Measurements from ENCODE around the gene GNPTAB. TPM values are rescaled to one million over a fixed set of nuclear protein-coding genes. Genes with fewer than 3 reads are reported as not detected.

Gene GNPTAB
- total RNA-seq, 2 experiments from 2014 or later: 38.9 to 66.5 TPM

DNA sequence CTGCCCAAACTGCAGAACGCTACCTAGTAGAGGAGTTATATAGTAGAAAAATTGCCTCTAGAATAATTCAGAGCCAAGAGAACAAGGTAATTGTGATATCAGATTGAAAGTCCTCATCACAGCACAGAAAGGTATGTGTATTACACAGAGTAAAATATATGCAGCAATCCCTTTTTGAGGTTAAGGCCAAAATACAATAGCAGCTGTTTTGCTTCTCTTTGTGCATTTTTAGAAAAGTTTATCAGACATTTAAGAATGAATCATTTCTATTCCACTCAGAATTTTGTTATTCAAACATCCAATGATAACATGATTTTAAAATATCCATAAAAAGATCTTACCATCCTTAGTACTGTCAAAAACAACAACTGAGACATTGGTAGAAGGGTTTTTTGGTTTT is 45.1 kb downstream of the GNPTAB start:
- CTCF ChIA-PET (ENCODE audit: unreplicated experiment): no interaction called here
- Histone ChIP-seq H4K20me1 (ENCODE audit: insufficient read depth, low read length) (no peaks in the 10 kb centered on the region), H3K4me1 (ENCODE audit: insufficient read depth, low read length, poor library complexity, severe bottlenecking) (peaks cover 6% of the 10 kb centered on the region), H3K9me2 (ENCODE audit: insufficient read depth, low read length) (no peaks in the 10 kb centered on the region), H3K4me2 (ENCODE audit: low read length) (no peak overlapping the region), H3K9me3 (ENCODE audit: low read length) (no peaks in the 10 kb centered on the region), H3K79me2 (ENCODE audit: insufficient read depth, low read depth, low read length) (no peaks in the 10 kb centered on the region), H3K27ac (ENCODE audit: low read depth, low read length, poor library complexity, severe bottlenecking) (no peak overlapping the region), H3K4me3 (ENCODE audit: low read depth, low read length, poor library complexity, severe bottlenecking) (no peak overlapping the region), H2AFZ (ENCODE audit: low read length) (no peak overlapping the region), H3K36me3 (ENCODE audit: insufficient read depth, low read length) (peaks cover 47% of the 10 kb centered on the region)
- intact Hi-C loops (cut with micrococcal nuclease; ENCODE audit: unreplicated experiment): no loop called here
- no peak for DNase-seq (ENCODE audit: low spot score)
- BruUV-seq (replicated peaks): no TSS peak
- POLR2A ChIA-PET: interaction anchor here (1.0 to 1.5 kb wide), 3 partner anchors 10 to 62 kb away, joined by 3 to 4 read pairs (median 3); no protein-coding TSS in a partner anchor
- TF ChIP-seq EZH2phosphoT487 (IDR thresholded peaks at IDR 0.05; ENCODE audit: borderline replicate concordance, low read depth, low read length): no peak
- TF ChIP-seq, protein P1, sequence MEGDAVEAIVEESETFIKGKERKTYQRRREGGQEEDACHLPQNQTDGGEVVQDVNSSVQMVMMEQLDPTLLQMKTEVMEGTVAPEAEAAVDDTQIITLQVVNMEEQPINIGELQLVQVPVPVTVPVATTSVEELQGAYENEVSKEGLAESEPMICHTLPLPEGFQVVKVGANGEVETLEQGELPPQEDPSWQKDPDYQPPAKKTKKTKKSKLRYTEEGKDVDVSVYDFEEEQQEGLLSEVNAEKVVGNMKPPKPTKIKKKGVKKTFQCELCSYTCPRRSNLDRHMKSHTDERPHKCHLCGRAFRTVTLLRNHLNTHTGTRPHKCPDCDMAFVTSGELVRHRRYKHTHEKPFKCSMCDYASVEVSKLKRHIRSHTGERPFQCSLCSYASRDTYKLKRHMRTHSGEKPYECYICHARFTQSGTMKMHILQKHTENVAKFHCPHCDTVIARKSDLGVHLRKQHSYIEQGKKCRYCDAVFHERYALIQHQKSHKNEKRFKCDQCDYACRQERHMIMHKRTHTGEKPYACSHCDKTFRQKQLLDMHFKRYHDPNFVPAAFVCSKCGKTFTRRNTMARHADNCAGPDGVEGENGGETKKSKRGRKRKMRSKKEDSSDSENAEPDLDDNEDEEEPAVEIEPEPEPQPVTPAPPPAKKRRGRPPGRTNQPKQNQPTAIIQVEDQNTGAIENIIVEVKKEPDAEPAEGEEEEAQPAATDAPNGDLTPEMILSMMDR (conservative IDR thresholded peaks at IDR 0.05; ENCODE audit: low read length): no peak

DNA sequence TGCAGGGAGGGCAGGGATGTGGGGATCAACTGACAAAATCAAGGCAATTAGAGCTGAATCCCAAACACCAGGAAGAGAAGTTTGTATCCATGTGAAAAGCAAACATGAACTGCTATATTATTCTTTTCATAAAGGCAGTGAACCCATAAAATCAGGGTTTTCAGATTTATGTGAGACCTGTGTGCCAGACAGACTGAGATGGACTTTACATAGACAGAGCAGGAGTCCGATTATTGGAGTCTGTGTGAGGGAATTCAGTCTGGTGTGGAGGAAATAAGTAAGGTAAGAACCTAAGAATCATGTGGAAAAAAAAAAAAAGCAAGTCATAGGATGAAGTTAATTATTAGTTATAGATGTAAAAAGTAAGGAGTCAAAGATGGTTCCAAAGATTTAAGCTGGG is 46.4 kb downstream of the GNPTAB start:
- H3K4me2 ChIP-seq (ENCODE audit: low read length): no peak overlapping the region
- TF ChIP-seq EZH2phosphoT487 (IDR thresholded peaks at IDR 0.05; ENCODE audit: borderline replicate concordance, low read depth, low read length): no peak
- TF ChIP-seq, protein P1 (conservative IDR thresholded peaks at IDR 0.05; ENCODE audit: low read length): no peak
- no TSS peak for BruUV-seq (replicated peaks)
- no peak overlapping the region for H2AFZ ChIP-seq (ENCODE audit: low read length)
- POLR2A ChIA-PET: interaction anchor here (0.6 to 1.4 kb wide), 5 partner anchors 15 to 67 kb away, joined by 3 to 5 read pairs (median 4); no protein-coding TSS in a partner anchor
- H4K20me1 ChIP-seq (ENCODE audit: insufficient read depth, low read length): no peaks in the 10 kb centered on the region
- no peak for DNase-seq (ENCODE audit: low spot score)
- H3K4me1 ChIP-seq (ENCODE audit: insufficient read depth, low read length, poor library complexity, severe bottlenecking): peaks cover 16% of the 10 kb centered on the region
- no peak overlapping the region for H3K4me3 ChIP-seq (ENCODE audit: low read depth, low read length, poor library complexity, severe bottlenecking)
- intact Hi-C loops (cut with micrococcal nuclease; ENCODE audit: unreplicated experiment): no loop called here
- CTCF ChIA-PET (ENCODE audit: unreplicated experiment): interaction anchor here (0.6 kb wide), 1 partner anchor 27 kb away, joined by 3 read pairs; no protein-coding TSS in a partner anchor
- no peak overlapping the region for H3K27ac ChIP-seq (ENCODE audit: low read depth, low read length, poor library complexity, severe bottlenecking)
- no peaks in the 10 kb centered on the region for H3K9me3 ChIP-seq (ENCODE audit: low read length)
- H3K79me2 ChIP-seq (ENCODE audit: insufficient read depth, low read depth, low read length): no peaks in the 10 kb centered on the region
- peaks cover 48% of the 10 kb centered on the region for H3K36me3 ChIP-seq (ENCODE audit: insufficient read depth, low read length)
- H3K9me2 ChIP-seq (ENCODE audit: insufficient read depth, low read length): no peaks in the 10 kb centered on the region

DNA sequence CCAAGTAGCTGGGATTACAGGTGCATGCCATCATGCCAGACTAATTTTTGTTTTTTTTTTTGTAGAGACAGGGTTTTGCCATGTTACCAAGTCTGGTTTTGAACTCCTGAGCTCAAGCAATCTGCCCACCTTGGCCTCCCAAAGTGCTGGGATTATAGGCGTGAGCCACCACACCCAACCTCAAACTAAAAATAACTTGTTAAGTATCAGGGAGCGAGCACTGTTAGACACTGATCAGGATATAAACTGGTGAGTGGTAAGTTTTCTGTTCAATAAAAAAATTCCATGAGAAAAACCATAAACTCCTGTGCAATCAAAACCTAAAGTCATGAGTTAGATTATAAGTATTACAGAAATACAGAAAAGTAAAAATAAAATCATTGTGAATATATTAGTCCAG is 46.9 kb downstream of the GNPTAB start:
- Histone ChIP-seq H3K9me2 (ENCODE audit: insufficient read depth, low read length) (no peaks in the 10 kb centered on the region), H3K4me2 (ENCODE audit: low read length) (no peak overlapping the region), H3K79me2 (ENCODE audit: insufficient read depth, low read depth, low read length) (no peaks in the 10 kb centered on the region), H3K4me1 (ENCODE audit: insufficient read depth, low read length, poor library complexity, severe bottlenecking) (peaks cover 16% of the 10 kb centered on the region), H3K4me3 (ENCODE audit: low read depth, low read length, poor library complexity, severe bottlenecking) (no peak overlapping the region), H3K36me3 (ENCODE audit: insufficient read depth, low read length) (peaks cover 48% of the 10 kb centered on the region), H2AFZ (ENCODE audit: low read length) (no peak overlapping the region), H4K20me1 (ENCODE audit: insufficient read depth, low read length) (no peaks in the 10 kb centered on the region), H3K9me3 (ENCODE audit: low read length) (no peaks in the 10 kb centered on the region), H3K27ac (ENCODE audit: low read depth, low read length, poor library complexity, severe bottlenecking) (no peak overlapping the region)
- DNase-seq (ENCODE audit: low spot score): no peak
- ChIA-PET CTCF (ENCODE audit: unreplicated experiment) (no interaction called here), POLR2A (interaction anchor here (0.6 to 1.4 kb wide), 5 partner anchors 14 to 963 kb away, joined by 3 to 5 read pairs (median 4); no protein-coding TSS in a partner anchor)
- no peak for TF ChIP-seq EZH2phosphoT487 (IDR thresholded peaks at IDR 0.05; ENCODE audit: borderline replicate concordance, low read depth, low read length)
- TF ChIP-seq, protein P1 (conservative IDR thresholded peaks at IDR 0.05; ENCODE audit: low read length): no peak
- no TSS peak for BruUV-seq (replicated peaks)
- intact Hi-C loops (cut with micrococcal nuclease; ENCODE audit: unreplicated experiment): no loop called here
